Naive B cell (primary cell): ENCODE results near the gene VGLL3. TPM values are rescaled to one million over a fixed set of nuclear protein-coding genes. Genes with fewer than 3 reads are reported as not detected.

Experiments used
- ATAC-seq, 2 donors: fragments of 150-1000 bp; cut with Tn5 transposase; 2 replicates each; pipeline ENCODE4 v1.10.0; 2021; ENCODE audit warnings: low read depth in 2 of 2, mild to moderate bottlenecking in 2 of 2, moderate library complexity in 2 of 2
- DNase-seq: peaks from one replicate; pipeline ENCODE4 v3.0.0; 2022
- H3K27ac Mint-ChIP-seq, 6 donors: one replicate each; pipeline ENCODE4 v1.8.0; 2020 to 2022; ENCODE audit warnings: mild to moderate bottlenecking in 6 of 6, mixed read lengths in 6 of 6, moderate library complexity in 5 of 6, inconsistent platforms in 2 of 6
- H3K27me3 Mint-ChIP-seq, 3 donors: one replicate each; pipeline ENCODE4 v1.8.0; 2021 to 2022; ENCODE audit warnings: mixed read lengths in 3 of 3, mild to moderate bottlenecking in 1 of 3
- H3K36me3 Mint-ChIP-seq, 2 donors: one replicate each; pipeline ENCODE4 v1.8.0; 2020 to 2022; ENCODE audit warnings: mixed read lengths in 2 of 2, inconsistent platforms in 1 of 2, mild to moderate bottlenecking in 1 of 2
- H3K4me1 Mint-ChIP-seq, 3 donors: one replicate each; pipeline ENCODE4 v1.8.0; 2020 to 2022; ENCODE audit warnings: mixed read lengths in 3 of 3, inconsistent platforms in 1 of 3, mild to moderate bottlenecking in 1 of 3, moderate library complexity in 1 of 3
- H3K4me3 Mint-ChIP-seq, 8 donors: one replicate each; pipeline ENCODE4 v1.8.0; 2020 to 2022; ENCODE audit warnings: mild to moderate bottlenecking in 8 of 8, mixed read lengths in 8 of 8, moderate library complexity in 8 of 8, inconsistent platforms in 2 of 8
- H3K9me3 Mint-ChIP-seq, 7 donors: one replicate each; pipeline ENCODE4 v1.8.0; 2020 to 2022; ENCODE audit warnings: mixed read lengths in 7 of 7, mild to moderate bottlenecking in 5 of 7, inconsistent platforms in 2 of 7, moderate library complexity in 1 of 7
- polyA plus RNA-seq, 6 donors: library from polyadenylated mRNA; unstranded; fragments of 300-500 nt; fragmentation: Illumina TruSeq; gene quantifications; one replicate each; pipeline ENCODE4 v1.2.3, GENCODE V29; 2021; ENCODE audit warnings: low read depth in 6 of 6

VGLL3 gene
- polyA plus RNA-seq, 6 donors from 2014 or later, result not detected

DNA sequence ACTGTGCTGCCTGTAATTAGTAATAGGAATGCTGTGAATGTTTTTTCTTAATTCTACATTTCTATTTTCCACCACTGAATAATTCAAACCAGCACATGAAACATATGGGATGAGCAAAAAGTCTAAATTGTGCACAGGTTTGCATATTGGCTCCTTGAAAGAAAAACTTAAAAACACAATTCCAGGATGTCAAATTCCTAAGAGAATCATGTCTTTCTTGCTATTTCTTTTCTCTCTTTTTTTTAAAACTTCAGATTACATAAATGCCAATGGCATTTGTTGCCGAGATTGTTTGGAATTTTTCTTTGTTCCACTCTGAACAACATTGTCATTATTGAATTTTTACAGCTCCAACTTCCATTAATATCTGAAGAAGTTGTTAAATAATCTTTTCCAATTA is 60.8 kb downstream of the VGLL3 start:
- Mint-ChIP-seq H3K4me3 (no peak overlapping the region), H3K36me3 (no peaks in the 10 kb centered on the region), H3K4me1 (no peaks in the 10 kb centered on the region), H3K27ac (no peak overlapping the region), H3K9me3 (peaks cover 0 to 6% (median 0%) of the 10 kb centered on the region in 7 donors), H3K27me3 (no peaks in the 10 kb centered on the region)
- DNase-seq, result no peak
- no peak for ATAC-seq

- Mint-ChIP-seq H3K4me1 (no peaks in the 10 kb centered on the region), H3K4me3 (no peak overlapping the region), H3K27ac (no peak overlapping the region), H3K27me3 (no peaks in the 10 kb centered on the region), H3K9me3 (peaks cover 0 to 6% (median 0%) of the 10 kb centered on the region in 7 donors), H3K36me3 (no peaks in the 10 kb centered on the region)
- no peak for ATAC-seq
- DNase-seq, result no peak
Measured at GRCh38 chr3:86929046-86929445, 61.9 kb downstream of the VGLL3 start.

DNA sequence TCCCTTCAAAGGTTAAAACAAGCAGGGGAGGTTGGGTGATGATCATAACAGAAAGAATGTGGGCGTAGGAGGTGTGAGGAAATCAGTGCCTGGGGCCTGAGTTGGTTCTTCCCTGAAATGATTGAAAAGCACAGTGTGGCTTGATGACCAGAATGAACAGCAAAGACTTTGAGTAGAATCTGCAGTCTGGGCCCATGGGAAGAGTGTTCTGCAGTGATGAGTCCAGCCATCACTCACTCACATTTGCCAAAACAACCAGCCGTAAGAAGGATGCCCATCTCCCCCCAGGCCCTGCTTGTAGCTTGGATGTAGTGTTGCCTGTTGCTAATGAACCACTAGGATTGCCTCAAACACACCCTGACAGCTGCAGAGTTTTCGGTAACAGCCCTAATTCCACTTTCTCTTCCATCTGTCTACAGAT is 67.9 kb downstream of the VGLL3 start:
- H3K9me3 Mint-ChIP-seq, result peaks cover 0 to 4% (median 0%) of the 10 kb centered on the region in 7 donors
- ATAC-seq, result no peak
- H3K4me3 Mint-ChIP-seq, result no peak overlapping the region
- H3K36me3 Mint-ChIP-seq, result no peaks in the 10 kb centered on the region
- no peak overlapping the region for H3K27ac Mint-ChIP-seq
- no peak for DNase-seq
- no peaks in the 10 kb centered on the region for H3K27me3 Mint-ChIP-seq
- no peaks in the 10 kb centered on the region for H3K4me1 Mint-ChIP-seq

GRCh38 chr3:86921971-86922680 is 68.8 kb downstream of the VGLL3 start:
- no peaks in the 10 kb centered on the region for H3K36me3 Mint-ChIP-seq
- H3K27me3 Mint-ChIP-seq, result no peaks in the 10 kb centered on the region
- DNase-seq (no peak), ATAC-seq (no peak)
- peaks cover 0 to 4% (median 0%) of the 10 kb centered on the region in 7 donors for H3K9me3 Mint-ChIP-seq
- H3K27ac Mint-ChIP-seq, result no peak overlapping the region
- H3K4me3 Mint-ChIP-seq, result no peak overlapping the region
- no peaks in the 10 kb centered on the region for H3K4me1 Mint-ChIP-seq

DNA sequence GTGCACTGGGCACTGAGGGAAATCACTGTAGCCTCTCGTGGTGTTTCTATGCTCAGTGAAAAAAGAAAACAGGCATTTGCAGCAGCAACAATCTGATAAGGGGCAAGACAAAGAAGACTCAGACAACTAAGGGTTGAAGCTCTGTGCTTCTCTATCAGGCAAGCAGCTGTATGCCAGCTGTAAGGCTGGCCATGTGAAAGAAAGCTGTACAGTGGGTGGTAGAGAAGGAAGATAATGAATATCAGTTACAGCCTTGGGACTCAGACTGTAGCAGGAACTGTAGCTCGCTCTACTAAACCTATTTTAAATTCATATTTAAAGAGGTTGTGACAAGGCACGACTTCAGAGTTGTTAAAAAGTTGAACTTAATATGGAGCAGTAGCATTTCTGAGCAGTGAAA is 76.3 kb downstream of the VGLL3 start:
- Mint-ChIP-seq H3K27ac (no peak overlapping the region), H3K4me1 (no peaks in the 10 kb centered on the region), H3K4me3 (no peak overlapping the region), H3K27me3 (no peaks in the 10 kb centered on the region), H3K36me3 (no peaks in the 10 kb centered on the region), H3K9me3 (peaks cover 0 to 7% (median 0%) of the 10 kb centered on the region in 7 donors)
- DNase-seq (no peak), ATAC-seq (no peak)

DNA sequence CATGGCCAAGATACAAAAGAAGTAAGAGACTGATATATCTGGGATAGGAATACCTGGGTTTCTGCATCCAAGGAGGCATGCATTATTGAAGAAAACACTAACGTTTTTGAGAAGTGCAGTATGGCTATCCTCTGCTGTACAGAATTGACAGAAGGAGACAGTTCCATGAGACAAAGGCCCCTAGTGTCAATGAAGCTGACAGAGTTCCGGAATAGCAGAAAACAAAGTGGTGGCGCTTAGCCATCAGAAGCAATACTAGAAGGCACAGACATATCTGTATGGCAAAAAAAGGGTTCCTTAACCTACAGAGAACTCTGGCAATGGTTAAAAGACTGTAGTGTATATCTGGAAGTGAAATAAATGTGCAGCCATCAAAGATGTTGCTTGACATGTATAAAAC is 77.8 kb downstream of the VGLL3 start:
- Mint-ChIP-seq H3K4me3 (no peak overlapping the region), H3K9me3 (peaks cover 0 to 7% (median 0%) of the 10 kb centered on the region in 7 donors), H3K27me3 (no peaks in the 10 kb centered on the region), H3K4me1 (no peaks in the 10 kb centered on the region), H3K36me3 (no peaks in the 10 kb centered on the region), H3K27ac (no peak overlapping the region)
- ATAC-seq (no peak), DNase-seq (no peak)

GRCh38 chr3:86895202-86895601 is 95.7 kb downstream of the VGLL3 start:
- no peak overlapping the region for H3K27ac Mint-ChIP-seq
- DNase-seq, result no peak
- H3K36me3 Mint-ChIP-seq, result no peaks in the 10 kb centered on the region
- no peak for ATAC-seq
- H3K9me3 Mint-ChIP-seq, result no peaks in the 10 kb centered on the region
- H3K4me3 Mint-ChIP-seq, result no peak overlapping the region
- no peaks in the 10 kb centered on the region for H3K4me1 Mint-ChIP-seq
- H3K27me3 Mint-ChIP-seq, result no peaks in the 10 kb centered on the region

DNA sequence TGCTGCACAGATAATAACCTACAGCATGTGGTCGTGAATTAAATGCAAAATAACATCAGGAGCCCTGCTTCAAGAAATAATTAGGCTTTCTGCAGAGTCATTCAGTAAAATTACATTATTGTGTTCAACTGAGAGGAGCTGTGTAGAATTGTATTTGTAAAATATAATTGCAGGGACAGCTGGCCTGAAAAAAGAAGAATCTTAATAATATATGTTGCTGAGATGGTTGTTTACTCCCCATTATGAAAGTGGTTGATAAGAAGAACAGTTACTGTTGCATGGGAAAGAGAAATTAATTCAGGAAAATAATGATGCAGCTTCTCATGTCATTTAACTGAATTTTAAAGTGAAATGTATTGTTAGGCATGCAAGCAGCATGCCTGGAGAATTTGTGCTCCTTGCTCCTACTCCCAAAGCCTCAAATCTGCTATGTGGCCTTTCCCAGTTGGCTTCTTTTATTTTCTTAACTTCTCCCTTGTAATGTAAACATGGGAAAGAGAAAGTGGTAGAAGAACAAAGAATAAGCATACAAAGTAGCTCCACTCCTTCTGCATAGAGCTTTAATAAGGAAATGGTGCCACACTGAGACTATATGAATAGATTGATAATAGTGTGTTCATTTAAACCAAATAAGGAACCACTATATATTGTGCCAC is 100.1 kb downstream of the VGLL3 start:
- DNase-seq, result no peak
- Mint-ChIP-seq H3K27me3 (no peaks in the 10 kb centered on the region), H3K4me1 (no peaks in the 10 kb centered on the region), H3K36me3 (no peaks in the 10 kb centered on the region), H3K9me3 (peaks cover 0 to 2% (median 0%) of the 10 kb centered on the region in 7 donors), H3K4me3 (no peak overlapping the region), H3K27ac (no peak overlapping the region)
- no peak for ATAC-seq

Other genes starting within 250 kb of the VGLL3 start
- gene CHMP2B, start 236.2 kb upstream of the VGLL3 start, polyA plus RNA-seq, result 10 to 100 TPM; 50.3 to 87.0 (median 69.8) TPM